GOT3 (cell line): ENCODE data around the gene SERINC2.
"Not testable (repeated sequence)": the region's sequence is repeated elsewhere in the genome, so short reads cannot be mapped to it uniquely, and the experiment has no call there.

ENCODE experiments used
- DNase-seq: peaks from one replicate; lab custom pipeline; 2025; ENCODE audit warnings: mixed read lengths; lab: John Stamatoyannopoulos, UW

The SERINC2 gene

DNA sequence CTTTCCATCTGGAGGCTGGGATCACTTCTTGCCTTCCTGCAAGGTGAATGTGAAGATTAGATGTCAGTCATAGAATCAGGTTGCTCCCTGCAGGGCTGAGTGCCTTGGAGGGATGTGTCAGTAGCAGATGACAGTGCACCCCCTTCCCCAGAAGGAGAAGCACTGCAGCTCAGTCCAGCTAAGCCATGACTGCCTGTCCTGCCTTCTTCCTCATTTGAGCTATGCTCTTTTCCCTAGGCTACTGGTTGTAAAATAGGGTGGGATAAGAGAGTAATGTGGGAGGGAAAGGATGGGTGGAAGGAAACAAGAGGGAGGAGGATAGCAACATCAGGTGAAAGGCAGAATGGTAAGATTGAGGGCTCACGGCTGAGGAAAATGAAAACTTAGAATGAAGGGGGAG lies 29.0 kb upstream of the SERINC2 start:
- no peak for DNase-seq

DNA sequence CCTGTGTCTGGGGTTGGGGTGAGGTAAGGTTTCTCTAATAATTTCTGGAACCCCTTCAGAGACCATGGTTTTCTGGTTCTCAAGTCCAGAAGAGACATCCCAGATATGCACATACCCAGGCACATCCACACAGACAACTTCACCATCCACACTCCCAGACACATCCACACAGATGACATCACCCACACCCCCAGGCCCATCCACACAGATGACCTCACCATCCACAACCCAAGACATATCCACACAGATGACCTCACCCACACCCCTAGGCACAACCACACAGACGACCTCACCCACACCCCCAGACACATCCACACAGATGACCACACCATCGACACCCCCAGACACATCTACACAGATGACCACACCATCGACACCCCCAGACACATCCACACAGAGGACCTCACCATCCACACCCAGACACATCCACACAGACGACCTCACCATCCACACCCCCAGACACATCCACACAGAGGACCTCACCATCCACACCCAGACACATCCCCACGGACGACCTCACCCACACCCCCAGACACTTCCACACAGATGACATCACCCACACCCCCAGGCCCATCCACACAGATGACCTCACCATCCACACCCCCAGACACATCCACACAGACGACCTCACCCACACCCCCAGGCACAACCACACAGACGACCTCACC lies 26.3 kb upstream of the SERINC2 start:
- DNase-seq, result not testable (repeated sequence)

DNA sequence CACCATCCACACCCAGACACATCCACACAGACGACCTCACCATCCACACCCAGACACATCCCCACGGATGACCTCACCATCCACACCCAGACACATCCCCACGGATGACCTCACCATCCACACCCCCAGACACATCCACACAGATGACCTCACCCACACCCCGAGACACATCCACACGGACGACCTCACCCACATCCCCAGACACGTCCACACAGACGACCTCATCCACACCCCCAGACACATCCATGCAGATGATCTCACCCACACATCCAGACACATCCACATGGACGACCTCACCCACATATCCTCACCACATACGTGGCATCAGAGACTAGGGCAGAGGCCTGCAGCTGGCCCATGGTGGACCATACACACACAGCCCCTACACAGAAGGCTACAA lies 25.4 kb upstream of the SERINC2 start:
- DNase-seq, result no peak

DNA sequence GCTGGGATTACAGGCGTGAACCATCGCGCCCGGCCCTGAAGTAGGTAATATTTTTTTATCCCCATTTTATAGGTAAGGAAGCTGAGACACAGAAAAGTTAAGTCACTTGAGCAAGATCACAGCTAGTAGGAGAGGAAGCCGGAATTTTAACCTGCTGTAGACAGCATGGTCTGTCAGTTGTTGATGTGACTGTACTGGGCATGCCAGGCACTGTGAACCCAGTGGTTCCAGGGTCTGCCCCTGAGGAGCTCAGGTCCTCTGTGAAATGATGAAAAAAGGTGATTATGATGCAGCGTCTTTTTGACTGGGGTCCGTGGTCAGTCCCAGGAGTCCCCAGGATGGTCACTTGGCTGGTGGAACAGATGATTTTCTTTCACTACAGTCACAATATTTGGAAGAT lies 23.4 kb upstream of the SERINC2 start:
- no peak for DNase-seq

DNA sequence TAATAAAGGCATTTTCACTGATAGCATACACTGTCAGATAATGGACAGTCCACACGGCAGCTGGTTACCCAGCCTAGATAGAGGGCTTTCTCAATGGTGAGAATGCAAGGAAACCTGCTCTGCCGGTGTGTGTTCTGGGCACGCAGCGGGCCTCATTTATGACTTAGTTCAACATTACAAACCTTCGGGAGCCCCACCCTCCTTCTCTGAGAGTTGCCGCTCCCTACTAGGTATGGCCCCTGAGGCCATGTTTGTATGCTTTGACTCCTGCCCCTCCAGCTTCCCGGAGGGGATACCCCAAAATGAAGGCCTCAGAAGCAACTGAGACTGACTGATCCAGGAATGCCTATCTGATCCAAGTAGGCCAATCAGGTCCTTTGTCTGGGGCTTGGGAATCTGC lies 22.9 kb upstream of the SERINC2 start:
- no peak for DNase-seq

DNA sequence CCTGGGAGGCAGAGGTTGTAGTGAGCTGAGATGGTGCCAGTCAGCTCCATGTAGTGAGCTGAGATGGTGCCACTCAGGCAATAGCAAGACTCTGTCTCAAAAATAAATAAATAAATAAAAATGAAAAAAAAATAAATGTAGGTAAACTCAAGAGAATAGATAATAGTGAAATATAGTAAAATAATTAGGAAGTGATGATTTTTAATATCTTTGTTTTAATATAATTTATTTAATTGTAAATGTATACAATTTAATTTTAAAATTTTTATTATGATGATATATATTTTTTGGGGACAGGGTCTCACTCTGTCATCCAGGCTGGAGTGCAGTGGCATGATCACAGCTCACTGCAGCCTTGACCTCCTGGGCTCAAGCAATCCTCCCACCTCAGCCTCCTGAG lies 19.6 kb upstream of the SERINC2 start:
- no peak for DNase-seq

DNA sequence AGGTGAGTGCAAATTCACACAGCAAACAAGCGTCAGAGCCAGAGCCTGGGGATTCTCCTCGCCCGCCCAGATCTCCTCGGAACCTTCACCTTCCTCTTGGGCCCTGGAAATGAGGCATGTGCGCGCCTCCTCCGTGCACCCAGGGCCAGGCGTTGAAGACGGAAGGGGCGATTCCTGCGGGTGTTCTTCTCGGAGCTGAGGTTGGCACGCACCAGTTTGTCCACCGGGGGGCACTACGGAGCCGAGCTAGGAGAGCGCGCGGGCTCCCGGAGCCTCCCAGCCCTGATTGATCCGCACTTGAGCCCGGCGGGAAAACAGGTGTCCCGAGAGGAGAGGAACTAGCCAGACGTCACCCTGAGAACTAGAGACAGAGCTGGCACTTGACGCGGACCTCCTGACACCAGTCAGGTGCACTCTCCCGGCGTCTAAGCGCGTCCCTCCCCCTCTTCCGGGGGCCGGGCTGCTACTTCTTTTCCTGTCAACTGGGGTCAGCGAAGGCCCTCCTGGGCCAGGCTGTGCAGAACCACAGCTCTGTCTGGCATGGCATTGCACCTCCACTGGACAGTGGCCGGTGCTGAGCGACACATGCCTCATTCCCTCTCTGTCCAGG lies 18.3 kb upstream of the SERINC2 start:
- DNase-seq, result peak; percentile 56

DNA sequence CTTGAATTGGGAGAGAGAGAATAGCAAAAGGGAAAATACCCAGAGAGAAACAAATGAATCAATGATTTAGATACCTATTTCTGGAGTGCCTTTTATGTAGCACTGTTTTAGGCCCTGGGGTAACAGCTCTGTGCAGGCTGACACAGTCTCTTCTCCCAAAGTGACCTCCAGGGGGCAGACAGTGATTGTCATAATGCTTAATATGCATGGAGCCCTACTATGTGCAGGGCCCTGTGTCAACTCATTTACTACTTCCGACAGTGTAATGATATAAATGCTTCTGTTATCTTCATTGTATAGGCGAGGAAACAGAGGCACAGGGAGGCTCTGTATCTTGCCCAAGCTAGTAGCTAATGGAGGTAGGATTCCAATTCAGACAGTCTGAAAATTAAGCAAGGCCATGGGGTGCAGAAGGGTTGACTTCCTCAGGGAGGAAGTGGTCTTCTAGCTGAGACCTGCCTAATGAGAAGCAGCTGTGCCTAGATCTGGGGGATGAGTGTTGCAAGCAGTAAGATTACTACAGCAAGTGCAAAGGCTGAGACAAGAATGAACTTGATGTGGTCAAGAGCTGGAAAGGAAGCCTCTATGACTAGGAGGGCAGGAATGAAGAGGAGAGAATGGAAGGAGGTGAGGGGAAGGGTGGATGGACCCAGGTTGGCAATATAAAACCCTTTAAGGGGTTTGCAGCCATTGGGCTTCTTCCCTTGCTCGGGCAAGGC lies 16.2 kb upstream of the SERINC2 start:
- no peak for DNase-seq

DNA sequence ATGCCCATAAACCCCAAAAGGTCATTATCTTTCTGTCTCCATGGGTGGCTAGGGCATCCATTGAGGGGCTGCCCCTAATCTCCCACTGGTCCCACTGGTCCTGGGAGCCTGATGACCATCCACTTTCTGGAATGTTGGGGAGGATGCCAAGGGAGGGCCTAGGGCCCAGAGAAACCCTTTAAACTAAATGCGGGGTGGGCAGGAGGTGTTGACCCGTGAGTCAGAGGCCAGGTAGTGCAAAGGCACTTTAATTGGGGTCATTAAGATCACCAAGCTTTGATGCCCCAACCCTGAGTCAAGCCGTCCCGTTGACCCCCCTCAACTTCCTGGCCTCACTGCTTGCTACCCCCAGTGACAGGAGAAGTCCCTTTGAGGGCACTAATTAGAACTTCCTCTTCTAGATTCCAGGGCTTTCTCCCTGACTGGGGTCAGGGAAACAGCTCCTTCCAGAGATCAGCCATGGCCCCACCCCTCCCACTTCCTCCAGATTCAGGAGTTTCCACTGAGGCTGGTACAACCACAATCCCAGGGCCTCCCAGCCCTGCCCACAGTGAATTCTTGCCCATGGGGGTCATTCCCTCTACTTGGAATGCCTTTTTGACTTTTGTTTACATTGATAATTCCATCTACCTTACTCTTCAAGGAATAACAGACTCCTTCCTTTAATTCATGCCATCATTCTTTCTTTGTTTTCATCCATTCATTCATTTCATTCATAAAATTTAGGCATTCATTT lies 15.5 kb upstream of the SERINC2 start:
- DNase-seq, result peak; percentile 37

DNA sequence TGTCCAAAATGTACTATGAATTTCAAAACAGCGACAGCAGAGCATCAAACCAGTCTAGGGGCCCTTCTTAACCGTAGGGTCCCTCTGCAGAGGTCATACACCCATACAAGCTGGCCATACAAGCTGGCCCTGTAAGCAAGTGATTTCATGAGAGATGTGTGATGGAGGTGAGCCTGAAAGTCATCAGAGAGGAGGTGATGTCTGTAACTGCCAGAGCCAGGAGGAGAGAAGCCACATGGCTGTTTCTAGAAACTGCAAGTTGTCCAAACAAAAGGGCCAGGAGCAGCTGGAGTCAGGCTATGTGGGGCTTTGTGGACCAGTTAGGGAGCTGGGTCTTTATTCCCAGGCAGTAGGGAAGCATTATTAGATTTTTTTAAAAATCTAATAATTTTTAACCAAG lies 14.8 kb upstream of the SERINC2 start:
- DNase-seq, result no peak

DNA sequence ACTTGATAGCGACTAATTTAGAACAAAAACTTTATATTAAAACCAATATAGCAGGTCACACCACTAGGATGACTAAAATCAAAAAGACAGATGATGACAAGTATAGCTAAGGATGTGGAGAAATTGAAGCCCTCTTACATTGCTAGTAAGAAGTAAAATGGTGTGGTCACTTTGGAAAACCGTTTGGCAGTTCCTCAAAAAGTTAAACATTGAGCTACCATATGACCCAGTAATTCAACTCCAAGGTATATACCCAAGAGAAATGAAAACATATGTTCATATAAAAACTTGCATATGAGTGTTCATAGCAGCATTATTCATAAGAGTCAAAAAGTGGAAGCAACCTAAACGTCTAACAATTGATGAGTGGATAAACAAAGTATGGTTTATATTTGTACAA lies 13.0 kb upstream of the SERINC2 start:
- DNase-seq, result no peak

DNA sequence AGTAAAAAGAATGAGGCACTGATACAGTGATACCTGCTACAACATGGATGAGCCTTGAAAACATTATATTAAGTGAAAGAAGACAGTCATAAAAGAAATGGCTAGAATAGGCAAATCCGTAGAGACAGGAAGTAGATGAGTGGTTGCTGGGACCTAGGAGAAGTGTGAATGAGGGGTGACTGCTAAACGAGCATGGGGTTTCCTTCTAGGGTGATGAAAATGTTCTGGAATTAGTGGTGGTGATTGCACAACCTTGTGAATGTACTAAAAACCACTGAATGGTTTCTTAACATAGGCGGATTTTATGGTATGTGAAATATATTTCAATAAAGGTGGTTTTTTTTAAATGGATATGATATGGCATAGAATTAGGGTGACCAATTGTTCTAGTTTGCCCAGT lies 12.6 kb upstream of the SERINC2 start:
- no peak for DNase-seq

DNA sequence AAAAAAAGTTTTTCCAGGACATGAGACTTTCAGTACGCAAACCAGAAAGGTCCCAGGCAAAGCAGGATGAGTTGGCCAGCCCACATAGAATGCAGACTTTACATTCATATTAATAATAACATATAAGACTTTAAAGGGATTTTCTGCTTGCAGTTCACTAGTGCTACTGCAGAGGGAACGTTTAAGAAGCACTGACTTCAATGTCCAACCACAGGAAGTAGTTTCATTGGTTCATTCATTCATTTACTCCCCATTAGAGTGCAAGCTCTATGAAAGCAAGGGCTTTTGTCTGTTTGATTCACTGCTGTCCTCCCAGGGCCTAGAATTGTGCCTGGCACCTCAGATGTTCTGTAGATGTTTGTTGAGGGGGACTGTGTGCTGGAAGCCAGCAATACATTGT lies 11.8 kb upstream of the SERINC2 start:
- DNase-seq, result no peak

DNA sequence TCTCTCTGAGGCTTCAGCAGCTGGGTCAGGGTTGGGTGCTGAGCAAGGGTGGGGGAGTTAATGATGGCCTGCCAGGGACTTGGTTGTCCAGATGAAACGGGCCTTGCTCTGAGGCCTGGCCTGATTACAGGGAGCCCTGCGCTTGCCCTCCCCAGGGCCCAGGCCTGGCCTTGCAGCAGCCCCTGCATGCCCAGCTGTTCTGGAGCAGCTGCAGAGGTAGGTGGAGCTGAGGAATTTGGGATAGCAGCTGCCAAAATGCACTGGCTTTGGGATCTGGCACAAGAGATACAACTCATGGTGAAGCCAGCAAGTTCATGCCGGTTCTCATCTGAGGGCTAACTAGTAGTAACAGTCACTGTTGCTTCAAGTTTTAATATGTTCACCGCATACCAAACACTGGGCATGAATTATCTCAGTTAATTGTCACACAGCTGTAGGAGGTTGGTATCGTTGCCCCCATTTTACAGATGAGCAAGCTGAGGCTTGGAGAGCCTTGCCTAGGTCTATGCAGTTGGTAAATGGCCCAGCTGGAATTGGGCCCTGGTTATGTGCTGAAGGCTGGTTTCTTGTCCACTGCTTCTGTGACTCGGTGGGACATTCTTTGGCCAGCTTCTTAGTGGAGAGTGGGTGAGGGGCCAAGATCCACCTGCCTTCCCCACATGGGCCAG lies 7.3 kb upstream of the SERINC2 start:
- no peak for DNase-seq

DNA sequence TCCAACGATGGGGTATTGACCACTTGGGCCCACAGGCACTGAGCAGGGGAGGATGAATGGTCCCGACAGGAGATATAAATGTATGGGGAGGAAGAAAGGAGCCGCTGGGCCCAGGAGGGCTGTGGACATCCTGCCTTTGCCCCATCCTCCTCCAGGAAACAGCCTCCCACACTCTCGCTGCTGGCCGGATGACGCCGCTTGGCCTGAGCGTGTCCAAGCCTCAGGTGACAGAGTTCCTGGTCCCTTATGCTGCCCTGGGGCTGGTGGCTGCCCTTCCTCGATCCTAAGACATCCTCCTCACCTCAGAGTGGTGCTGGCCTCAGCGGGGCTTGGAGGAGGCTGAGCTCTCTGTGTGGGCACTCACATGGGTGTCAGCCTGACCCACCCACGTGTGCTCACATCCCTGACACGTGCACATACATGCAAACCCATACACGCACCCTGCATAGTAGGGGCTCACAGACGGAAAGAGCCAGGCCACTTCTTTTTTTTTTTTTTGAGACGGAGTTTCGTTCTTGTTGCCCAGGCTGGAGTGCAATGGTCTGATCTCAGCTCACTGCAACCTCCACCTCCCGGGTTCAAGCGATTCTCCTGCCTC lies 5.9 kb upstream of the SERINC2 start:
- DNase-seq, result no peak

DNA sequence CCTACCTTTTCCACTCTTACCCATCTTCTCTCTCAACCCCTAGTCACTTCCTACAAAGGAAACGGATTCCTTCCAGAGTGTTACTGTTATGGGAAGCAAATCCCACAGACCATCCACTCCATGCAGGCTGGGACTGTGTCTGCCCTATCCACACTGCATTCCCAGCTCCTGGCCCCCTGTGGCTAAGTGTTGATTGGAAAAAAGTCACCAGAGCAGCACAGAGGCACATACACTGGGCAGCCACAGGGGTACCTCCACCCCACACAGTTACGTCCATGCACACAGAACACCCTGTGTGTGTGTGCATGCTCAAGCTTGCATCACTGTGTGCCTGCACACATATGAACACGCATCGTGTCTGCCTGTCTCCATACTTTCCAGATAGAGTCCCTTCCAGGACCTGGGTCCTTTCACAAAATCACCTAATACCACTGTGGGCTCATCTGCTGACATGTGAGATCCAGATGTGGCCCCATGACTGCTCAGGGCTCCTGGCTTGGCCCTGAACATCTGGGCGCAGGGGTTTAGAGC lies 4.2 kb upstream of the SERINC2 start:
- DNase-seq, result no peak

DNA sequence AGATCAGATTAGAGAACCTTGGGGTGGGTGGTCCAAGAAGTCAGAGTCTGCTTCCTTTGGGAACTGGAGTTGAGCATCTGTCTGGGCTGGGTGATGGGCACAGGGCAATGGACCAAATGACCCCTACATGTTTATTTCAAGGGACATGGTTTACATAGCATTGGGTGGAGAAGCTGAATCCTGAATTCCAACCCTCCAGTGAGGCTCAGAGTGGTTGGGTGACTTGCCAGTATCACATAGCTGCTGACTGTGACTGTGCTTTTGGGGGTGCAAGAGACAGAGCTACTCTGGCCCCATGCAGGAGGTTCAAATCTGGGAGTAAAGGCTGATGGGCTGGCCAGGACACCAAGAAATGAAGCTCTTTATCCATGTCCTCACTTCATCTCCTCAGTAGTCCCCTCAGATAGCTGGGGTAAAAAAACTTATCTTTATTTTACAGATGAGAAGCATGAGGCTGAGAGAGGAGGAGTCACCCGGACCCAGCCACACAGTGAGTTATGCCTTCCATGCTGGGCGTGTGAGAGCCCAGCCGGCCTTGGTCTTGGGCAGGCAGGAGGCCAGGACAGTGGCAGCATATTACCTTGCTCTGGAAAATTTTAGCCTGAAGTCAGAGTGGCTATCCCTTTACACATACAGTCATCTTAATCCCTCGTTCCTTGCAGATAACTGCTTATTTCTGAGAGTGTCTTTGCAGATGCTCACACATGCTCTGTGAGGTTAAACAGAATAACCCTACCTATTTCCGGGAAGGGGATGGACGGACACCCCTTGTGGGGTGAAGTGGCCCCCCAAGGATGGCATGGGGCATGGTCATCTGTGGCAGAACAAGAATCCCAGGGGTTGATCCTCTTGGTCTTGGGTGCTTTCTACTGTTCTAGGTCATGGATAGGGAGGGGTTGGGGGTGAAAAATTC lies 2.8 kb upstream of the SERINC2 start:
- no peak for DNase-seq

DNA sequence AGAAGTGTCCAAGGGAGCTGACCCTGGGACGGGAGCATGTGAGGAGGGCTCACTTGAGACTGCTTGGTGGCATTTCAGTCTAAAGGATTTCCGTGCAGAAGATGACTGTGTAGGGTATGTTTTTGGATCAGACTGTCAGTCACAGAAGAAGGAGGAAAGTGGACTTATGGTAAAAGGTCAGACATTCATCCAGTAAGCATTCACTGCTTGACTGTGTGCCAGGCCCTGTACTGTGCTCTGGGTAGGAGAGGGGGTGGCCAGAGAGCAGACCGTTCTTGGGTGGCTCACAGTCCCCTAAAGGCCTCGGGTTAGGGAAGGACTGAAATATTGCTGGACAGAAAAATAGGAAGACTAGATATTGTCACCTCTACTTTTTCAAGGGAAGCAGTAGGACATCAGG lies 2.1 kb upstream of the SERINC2 start:
- DNase-seq, result no peak

DNA sequence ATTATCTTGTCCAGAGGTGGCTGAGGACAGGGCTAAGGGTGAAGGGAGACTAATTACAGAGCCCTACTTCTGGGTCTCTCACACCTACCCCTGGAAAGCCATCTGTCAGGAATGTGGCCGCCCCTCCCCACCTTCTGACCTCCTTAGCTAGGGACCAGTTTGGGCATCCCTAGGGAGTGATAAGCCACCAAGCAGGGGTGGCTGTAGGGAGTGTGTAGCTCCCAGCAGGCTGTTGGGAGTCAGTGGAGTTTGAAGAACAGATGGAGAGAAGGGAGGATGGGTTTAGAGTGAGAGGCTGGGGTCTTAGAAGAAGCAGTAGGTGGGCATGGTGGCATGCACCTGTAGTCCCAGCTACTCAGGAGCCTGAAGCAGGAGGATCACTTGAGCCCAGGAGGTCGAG lies 808 bp upstream of the SERINC2 start:
- DNase-seq, result no peak

DNA sequence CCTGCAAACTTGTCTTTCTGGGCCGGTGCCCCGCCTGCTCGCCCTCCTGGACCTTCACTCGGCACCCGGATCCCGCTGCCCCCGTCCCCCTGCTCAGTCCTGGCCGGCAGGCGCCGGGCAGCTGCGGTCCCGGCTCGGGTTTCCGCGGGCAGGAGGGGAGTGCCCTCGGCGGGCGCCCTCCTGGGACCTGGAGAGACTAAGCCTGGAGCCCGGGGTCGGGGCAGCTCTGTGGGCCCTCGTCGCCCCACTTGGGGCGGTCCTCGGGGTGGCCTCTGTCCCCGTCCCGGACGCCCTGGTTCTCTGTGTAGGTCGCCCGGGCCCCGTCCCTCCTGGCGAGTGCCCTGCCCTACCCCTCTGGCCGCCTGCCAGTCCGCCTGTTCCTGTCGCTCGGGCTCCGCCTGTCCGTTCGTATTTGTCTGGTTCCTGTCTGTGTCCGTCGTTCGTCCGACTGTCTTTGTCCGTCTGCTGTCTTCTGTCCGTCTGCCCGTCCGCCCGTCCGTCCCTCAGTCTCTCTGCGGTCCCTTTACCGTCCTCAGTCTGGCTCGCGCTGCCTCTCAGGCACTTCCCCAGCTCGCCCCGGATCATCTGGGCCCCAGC lies 490 bp downstream of the SERINC2 start:
- DNase-seq, result peak; percentile 16
